Activated T-cell treated with anti-CD3 and anti-CD28 coated beads, Interleukin-2, amount 50 U/mL, for 24 hours (primary cell): ENCODE measurements around the gene PACRG.

ENCODE experiments used
- DNase-seq: peaks from one replicate; pipeline ENCODE4 v3.0.0-alpha.2; 2020
- H3K27ac Mint-ChIP-seq: 2 replicates; pipeline ENCODE4 v1.8.0; 2020; ENCODE audit warnings: mild to moderate bottlenecking, mixed read lengths
- H3K27me3 Mint-ChIP-seq: 2 replicates; pipeline ENCODE4 v1.8.0; 2020; ENCODE audit warnings: mixed read lengths
- H3K36me3 Mint-ChIP-seq: 2 replicates; pipeline ENCODE4 v1.8.0; 2020; ENCODE audit warnings: low read depth, mixed read lengths
- H3K4me1 Mint-ChIP-seq: 2 replicates; pipeline ENCODE4 v1.8.0; 2020; ENCODE audit warnings: low read depth, mixed read lengths
- H3K4me3 Mint-ChIP-seq: 2 replicates; pipeline ENCODE4 v1.8.0; 2020; ENCODE audit warnings: mild to moderate bottlenecking, moderate library complexity, mixed read lengths
- H3K9me3 Mint-ChIP-seq: 2 replicates; pipeline ENCODE4 v1.8.0; 2020; ENCODE audit warnings: mixed read lengths

The PACRG gene

DNA sequence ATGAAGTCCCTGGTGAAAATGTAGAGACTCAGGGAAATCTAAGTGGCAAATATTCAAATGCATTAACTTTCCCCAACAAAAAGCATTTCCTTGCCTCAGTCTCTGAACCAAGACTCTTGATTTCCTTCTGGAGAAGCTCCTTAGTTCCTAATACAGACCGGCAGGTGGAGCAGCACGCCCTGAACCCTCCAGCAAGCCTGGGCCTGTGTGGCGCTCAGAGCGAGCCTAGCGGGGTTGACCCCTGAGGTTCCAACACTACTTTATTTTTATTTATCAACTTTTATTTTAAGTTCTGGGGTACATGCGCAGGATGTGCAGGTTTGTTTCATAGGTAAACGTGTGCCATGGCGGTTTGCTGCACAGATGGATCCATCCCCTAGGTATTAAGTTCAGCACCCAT, 50.8 kb downstream of the PACRG start:
- Mint-ChIP-seq H3K9me3 (peaks cover 16% of the 10 kb centered on the region), H3K27ac (no peak overlapping the region), H3K4me1 (no peaks in the 10 kb centered on the region), H3K4me3 (no peak overlapping the region), H3K36me3 (no peaks in the 10 kb centered on the region), H3K27me3 (no peaks in the 10 kb centered on the region)
- no peak for DNase-seq

DNA sequence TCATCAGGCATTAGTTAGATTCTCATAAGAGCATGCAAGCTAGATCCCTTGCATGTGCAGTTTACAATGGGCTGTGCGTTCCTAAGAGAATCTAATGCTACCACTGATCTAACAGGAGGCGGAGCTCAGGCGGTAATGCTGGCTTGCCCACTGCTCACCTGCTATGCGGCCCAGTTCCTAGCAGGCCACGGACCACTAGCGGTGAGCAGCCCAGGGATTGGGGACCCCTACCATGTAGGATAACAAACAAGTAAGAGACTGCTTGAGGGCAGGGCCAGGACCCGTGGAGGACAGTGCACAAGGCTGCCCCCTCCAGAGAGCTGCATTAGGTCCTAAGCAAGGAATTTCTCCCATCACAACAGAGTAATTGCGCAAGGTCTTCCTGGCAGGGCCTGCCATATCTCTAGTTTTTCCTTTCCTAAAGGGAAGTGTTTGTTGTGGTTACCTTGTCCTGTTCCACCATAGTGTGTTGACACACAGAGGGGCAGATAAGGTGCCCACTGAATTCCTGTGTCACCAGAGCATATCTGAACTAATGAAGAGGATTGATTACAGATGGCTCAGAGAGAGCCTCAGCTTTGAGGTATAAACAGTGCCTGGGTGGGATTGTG, 58.0 kb downstream of the PACRG start:
- Mint-ChIP-seq H3K4me3 (no peak overlapping the region), H3K4me1 (no peaks in the 10 kb centered on the region), H3K27ac (no peak overlapping the region), H3K9me3 (peaks cover 7% of the 10 kb centered on the region), H3K36me3 (no peaks in the 10 kb centered on the region), H3K27me3 (no peaks in the 10 kb centered on the region)
- DNase-seq: no peak

DNA sequence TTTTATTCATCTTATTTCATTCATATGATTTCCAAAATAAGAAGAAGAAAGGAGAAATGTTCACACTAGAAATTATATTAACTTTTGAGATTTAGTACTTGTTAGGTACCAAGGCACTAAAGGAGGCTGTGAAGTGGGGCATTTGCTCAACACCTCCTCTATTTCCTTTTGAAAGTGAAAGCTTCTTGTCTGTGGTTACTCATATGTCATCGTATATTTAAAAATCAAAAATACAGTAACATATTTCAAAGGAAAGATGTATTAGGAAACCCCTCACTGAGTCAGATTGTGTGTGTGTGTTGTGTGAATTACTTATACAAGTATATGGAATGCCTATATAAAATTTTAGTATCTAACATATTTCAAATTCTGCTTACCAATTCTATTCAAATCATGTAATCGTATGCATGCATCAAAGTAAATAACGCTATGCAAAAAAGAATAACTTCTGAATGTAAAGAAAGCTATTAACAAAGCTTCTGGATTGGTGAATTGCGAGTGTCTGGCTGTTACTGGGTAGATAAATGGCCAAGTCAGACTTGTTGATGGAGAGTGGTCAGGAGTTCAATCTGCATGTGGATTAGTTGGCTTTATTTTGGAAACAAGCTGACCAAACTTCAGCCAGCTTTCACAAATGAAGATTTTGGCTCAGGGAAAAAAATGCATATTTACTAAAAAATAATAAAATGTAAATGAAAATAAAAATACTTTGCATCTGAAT, 70.9 kb downstream of the PACRG start:
- Mint-ChIP-seq H3K4me1 (peaks cover 14% of the 10 kb centered on the region), H3K27ac (peak overlapping the region; percentile 44), H3K4me3 (no peak overlapping the region), H3K27me3 (peaks cover 4% of the 10 kb centered on the region), H3K36me3 (no peaks in the 10 kb centered on the region), H3K9me3 (no peaks in the 10 kb centered on the region)
- DNase-seq: no peak

DNA sequence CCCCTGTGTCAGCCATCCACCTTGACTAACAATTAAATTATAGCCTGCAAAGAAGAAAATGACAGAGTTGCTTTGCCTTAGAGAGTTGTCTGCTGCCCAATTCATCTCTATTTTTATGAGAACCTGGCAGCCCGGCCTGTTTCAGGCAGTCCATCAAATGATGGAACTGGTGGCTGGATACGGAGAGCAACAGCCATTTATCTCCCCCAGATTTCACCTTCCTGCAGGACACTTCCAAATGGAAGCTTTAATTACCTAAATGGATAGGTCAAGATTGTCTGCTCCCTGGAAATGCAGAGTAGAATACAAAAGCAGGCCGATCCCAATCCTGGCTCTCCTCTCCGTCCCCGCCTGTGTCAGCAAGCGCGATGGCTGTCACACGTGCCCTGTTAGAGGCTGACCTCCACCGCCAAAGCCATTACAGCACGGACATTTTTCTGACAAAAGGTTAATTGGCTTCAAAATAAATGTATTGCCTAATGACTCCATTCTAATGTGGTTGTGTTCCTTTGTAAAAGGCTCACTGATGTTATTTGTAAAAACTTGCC, 86.7 kb downstream of the PACRG start:
- Mint-ChIP-seq H3K27ac (no peak overlapping the region), H3K27me3 (no peaks in the 10 kb centered on the region), H3K4me1 (no peaks in the 10 kb centered on the region), H3K36me3 (no peaks in the 10 kb centered on the region), H3K9me3 (peaks cover 8% of the 10 kb centered on the region), H3K4me3 (no peak overlapping the region)
- DNase-seq: no peak

DNA sequence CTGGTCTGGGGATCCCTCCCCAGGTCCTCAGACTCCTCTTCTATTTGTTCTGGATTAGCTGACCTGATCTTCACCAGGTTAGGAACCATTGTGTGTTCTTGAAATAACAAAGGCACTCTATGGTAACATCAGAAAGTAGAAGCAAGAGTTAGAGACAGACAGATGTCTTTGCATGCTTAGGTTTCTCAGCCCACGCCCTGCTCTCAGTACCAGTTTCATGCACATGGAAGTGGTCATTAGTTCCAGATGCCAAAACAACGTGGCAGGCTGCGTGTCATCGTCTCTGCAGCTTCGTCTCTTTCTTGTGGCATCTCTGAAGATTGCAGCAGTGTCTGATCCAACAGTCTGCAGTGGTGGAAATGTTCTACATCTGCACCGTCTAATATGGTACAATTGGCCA, 89.4 kb downstream of the PACRG start:
- H3K36me3 Mint-ChIP-seq: no peaks in the 10 kb centered on the region
- no peaks in the 10 kb centered on the region for H3K9me3 Mint-ChIP-seq
- H3K27ac Mint-ChIP-seq: no peak overlapping the region
- DNase-seq: no peak
- H3K4me3 Mint-ChIP-seq: no peak overlapping the region
- H3K27me3 Mint-ChIP-seq: no peaks in the 10 kb centered on the region
- no peaks in the 10 kb centered on the region for H3K4me1 Mint-ChIP-seq

DNA sequence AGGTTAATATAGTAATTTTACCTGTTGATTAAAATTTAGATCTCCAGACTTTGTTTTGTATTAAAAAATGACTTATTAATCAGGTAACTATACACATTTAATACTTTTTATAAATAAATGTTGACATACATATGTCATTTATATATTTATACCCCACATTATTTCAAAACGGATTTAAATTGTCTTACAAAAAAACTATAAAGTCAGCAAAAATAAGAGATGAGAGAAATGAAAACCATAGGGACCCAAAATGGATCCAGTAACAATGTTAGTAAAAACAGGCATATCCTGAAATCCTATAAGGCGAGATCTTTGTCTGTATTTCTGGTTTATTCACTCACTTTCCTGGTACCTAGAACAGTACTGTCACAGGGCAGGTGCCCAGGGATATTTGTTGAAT, 91.5 kb downstream of the PACRG start:
- no peak for DNase-seq
- no peak overlapping the region for H3K4me3 Mint-ChIP-seq
- H3K9me3 Mint-ChIP-seq: no peaks in the 10 kb centered on the region
- H3K27me3 Mint-ChIP-seq: no peaks in the 10 kb centered on the region
- no peaks in the 10 kb centered on the region for H3K36me3 Mint-ChIP-seq
- H3K4me1 Mint-ChIP-seq: no peaks in the 10 kb centered on the region
- H3K27ac Mint-ChIP-seq: no peak overlapping the region

DNA sequence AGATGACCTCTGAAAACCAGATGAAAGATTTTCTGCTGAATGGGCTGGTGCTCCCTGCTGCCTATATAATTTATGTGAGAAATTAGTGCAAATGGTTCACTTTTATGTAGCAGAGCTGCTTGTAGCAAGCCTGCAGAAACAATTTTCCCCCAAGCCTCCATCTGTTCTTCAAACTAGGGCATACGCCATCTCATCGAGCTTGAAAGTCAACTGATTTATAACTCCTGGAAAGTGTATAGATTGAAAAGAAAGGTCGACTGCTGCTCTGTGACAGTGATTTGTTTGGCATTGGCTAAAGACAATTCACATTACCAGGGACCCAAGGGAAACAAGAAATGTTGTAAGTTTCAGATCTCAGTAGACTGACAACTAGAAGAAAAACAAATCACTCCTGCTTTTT, 93.3 kb downstream of the PACRG start:
- Mint-ChIP-seq H3K4me1 (no peaks in the 10 kb centered on the region), H3K36me3 (no peaks in the 10 kb centered on the region), H3K9me3 (no peaks in the 10 kb centered on the region), H3K27ac (no peak overlapping the region), H3K27me3 (no peaks in the 10 kb centered on the region), H3K4me3 (no peak overlapping the region)
- no peak for DNase-seq

DNA sequence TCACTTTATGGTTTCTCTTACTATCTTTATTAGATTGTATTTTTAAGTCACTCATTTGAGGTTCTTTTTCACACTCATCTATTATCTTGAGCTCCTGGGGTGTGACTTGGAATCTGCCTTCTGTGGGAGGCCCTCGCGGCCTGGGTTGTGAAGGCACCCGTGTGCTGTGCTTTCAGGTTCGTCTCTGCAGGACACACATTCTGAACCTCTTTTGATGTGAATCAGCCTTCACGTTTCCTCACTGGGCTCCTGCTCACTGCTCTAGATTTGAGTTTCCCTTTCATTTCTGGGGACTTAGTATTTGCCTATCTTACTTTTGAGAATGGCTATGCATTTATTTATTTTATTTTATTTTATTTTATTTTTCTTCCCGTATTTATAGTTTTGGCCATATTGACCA, 97.8 kb downstream of the PACRG start:
- DNase-seq: no peak
- no peaks in the 10 kb centered on the region for H3K9me3 Mint-ChIP-seq
- peaks cover 2% of the 10 kb centered on the region for H3K4me1 Mint-ChIP-seq
- H3K27me3 Mint-ChIP-seq: no peaks in the 10 kb centered on the region
- no peak overlapping the region for H3K4me3 Mint-ChIP-seq
- H3K36me3 Mint-ChIP-seq: no peaks in the 10 kb centered on the region
- no peak overlapping the region for H3K27ac Mint-ChIP-seq

DNA sequence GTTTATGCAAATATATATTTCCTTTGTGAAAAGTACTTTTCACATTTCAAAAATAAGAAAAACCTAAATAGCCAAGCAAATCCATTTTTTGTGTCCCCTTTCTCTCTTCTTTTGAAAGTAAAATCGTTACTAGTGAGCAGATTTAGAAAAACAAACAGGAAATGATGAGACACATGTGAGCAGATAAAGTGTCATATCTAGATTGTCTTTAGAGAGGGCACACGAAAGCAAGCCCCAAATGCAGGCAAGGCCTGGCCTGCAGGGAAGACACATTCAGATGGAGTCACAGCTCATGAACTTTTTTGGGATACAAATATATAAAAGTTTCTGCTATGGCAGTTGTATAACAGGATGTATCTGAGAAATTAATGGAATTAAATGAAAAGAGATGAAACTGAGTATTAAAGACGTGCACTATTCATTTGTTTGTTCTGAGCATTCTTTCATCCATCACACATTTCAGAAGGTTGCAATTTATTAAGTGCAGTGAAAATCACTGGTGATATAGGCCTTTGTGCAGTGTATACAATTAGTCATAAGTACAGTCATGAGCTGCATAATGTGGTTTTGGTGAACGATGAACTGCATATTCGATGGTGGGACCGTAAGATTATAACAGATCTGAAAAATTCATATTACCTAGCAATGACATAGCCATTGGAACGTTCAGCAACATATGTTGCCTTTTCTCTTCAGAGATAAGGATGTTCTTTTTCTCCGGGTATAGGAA, 101.4 kb downstream of the PACRG start:
- no peaks in the 10 kb centered on the region for H3K27me3 Mint-ChIP-seq
- no peak overlapping the region for H3K4me3 Mint-ChIP-seq
- H3K36me3 Mint-ChIP-seq: no peaks in the 10 kb centered on the region
- H3K27ac Mint-ChIP-seq: no peak overlapping the region
- no peak for DNase-seq
- no peaks in the 10 kb centered on the region for H3K9me3 Mint-ChIP-seq
- peaks cover 2% of the 10 kb centered on the region for H3K4me1 Mint-ChIP-seq

DNA sequence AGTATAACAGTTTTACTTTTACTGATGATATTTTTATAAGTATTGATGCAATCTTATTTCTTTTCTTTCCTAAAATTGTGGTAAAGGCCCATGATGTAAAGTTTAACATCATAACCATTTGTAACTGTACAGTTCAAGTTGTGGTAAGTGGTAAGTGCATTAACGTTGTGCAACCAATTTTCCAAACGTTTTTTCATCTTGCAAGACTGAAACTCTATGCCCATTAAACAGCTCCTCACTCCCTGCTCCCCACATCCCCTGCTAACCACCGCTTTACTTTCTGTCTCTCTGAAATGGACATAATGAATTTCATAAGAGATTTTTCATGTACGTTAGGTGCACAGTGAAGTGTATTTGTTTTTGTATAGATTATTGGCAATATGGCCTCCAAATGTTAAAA, 106.0 kb downstream of the PACRG start:
- H3K4me3 Mint-ChIP-seq: no peak overlapping the region
- H3K27me3 Mint-ChIP-seq: no peaks in the 10 kb centered on the region
- no peak overlapping the region for H3K27ac Mint-ChIP-seq
- DNase-seq: no peak
- H3K9me3 Mint-ChIP-seq: no peaks in the 10 kb centered on the region
- no peaks in the 10 kb centered on the region for H3K36me3 Mint-ChIP-seq
- peaks cover 2% of the 10 kb centered on the region for H3K4me1 Mint-ChIP-seq

DNA sequence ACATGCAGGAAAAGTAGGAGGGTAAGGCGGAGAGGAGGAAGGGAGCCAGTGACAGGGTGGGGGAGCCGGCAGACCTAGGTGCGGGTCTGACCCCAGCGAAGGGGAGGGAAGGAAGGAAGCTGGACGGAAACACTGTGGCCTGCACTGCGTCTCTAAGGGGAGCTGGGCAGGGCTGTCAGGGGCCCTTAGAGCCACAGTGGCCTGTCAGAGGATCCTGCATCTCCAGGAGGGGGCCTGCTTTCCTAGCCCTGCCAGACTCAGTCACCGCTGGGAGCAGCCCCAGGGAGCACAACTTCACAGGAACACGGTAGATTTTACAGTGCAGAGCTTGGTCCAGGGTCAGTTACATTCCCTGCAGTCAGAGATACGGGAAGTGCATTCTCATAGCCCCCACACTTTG, 118.2 kb downstream of the PACRG start:
- H3K27me3 Mint-ChIP-seq: no peaks in the 10 kb centered on the region
- no peak overlapping the region for H3K4me3 Mint-ChIP-seq
- peaks cover 4% of the 10 kb centered on the region for H3K9me3 Mint-ChIP-seq
- H3K36me3 Mint-ChIP-seq: no peaks in the 10 kb centered on the region
- no peak for DNase-seq
- no peaks in the 10 kb centered on the region for H3K4me1 Mint-ChIP-seq
- no peak overlapping the region for H3K27ac Mint-ChIP-seq

DNA sequence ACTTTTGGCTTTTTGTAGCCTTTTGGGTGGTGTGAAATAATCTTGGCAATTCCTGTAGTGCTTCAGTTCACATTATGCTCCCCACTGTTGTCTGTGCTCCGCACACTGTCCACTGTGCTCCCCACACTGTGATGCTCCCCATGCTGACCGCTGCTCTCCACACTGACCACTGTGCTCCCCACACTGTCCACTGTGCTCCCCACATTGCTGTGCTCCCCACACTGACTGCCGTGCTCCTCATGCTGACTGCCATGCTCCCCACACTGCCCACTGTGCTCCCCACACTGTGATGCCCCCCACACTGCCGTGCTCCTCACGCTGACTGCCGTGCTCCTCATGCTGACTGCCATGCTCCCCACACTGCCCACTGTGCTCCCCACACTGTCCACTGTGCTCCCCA, 118.9 kb downstream of the PACRG start:
- DNase-seq: no peak
- H3K27me3 Mint-ChIP-seq: no peaks in the 10 kb centered on the region
- H3K4me3 Mint-ChIP-seq: no peak overlapping the region
- H3K4me1 Mint-ChIP-seq: no peaks in the 10 kb centered on the region
- H3K36me3 Mint-ChIP-seq: no peaks in the 10 kb centered on the region
- H3K27ac Mint-ChIP-seq: no peak overlapping the region
- H3K9me3 Mint-ChIP-seq: peaks cover 4% of the 10 kb centered on the region

DNA sequence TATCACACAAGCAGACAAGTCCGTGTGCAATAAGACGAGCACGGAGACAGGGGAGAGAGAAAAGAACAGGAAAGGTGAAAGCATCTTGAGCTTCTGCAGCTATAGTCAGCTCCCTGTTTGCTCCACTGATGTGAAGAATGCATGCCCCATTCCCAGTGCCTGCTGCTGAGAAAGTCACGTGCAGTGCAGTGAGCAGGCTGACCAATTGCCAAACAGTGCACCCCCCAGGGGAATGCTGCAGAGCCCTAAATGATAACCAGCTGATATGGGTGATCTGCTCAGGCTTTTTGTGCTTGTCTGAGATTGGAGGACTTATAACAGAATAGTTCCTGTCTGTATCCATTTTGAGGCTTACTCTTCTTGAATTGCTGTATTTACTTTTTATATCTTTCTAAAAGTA, 121.5 kb downstream of the PACRG start:
- DNase-seq: no peak
- Mint-ChIP-seq H3K4me3 (no peak overlapping the region), H3K27me3 (no peaks in the 10 kb centered on the region), H3K36me3 (no peaks in the 10 kb centered on the region), H3K27ac (no peak overlapping the region), H3K4me1 (no peaks in the 10 kb centered on the region), H3K9me3 (peaks cover 3% of the 10 kb centered on the region)

DNA sequence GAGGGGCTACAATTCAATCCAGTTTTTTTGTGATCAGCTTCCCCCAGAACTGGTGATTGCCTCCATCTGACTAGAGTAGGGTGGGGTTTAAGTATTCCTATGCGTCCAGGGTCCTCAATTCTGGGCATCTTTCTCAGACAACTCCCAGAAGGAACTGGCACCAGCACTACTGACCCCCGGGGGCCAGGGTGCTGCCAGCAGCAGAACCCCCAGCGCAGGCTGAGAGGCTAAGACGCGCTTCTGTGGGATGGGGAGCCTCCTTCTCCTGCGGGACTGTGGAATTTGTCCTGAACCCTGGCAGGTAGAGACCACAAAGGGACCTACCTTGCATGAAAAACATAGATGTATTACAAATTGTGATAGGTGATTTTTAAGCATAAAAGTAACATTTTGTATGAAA, 124.4 kb downstream of the PACRG start:
- peaks cover 5% of the 10 kb centered on the region for H3K27me3 Mint-ChIP-seq
- no peak overlapping the region for H3K4me3 Mint-ChIP-seq
- DNase-seq: no peak
- no peaks in the 10 kb centered on the region for H3K9me3 Mint-ChIP-seq
- H3K27ac Mint-ChIP-seq: no peak overlapping the region
- no peaks in the 10 kb centered on the region for H3K36me3 Mint-ChIP-seq
- no peaks in the 10 kb centered on the region for H3K4me1 Mint-ChIP-seq
